Effector memory CD8-positive, alpha-beta T cell (primary cell): Measurements from ENCODE around the gene TCEAL4.
"Not testable (repeated sequence)": the region's sequence is repeated elsewhere in the genome, so short reads cannot be mapped to it uniquely, and the experiment has no call there.

Experiments
- ATAC-seq: fragments of 150-1000 bp; cut with Tn5 transposase; replicated peaks from 2 replicates; pipeline ENCODE4 v1.10.0; 2021; ENCODE audit warnings: mild to moderate bottlenecking, moderate library complexity
- DNase-seq, 3 experiments: peaks; one replicate each; pipeline ENCODE4 v3.0.0; 2021
- H3K27ac Mint-ChIP-seq, 2 donors: one replicate each; pipeline ENCODE4 v1.8.0; 2022; ENCODE audit warnings: mild to moderate bottlenecking in 2 of 2, mixed read lengths in 2 of 2, moderate library complexity in 2 of 2
- H3K27me3 Mint-ChIP-seq, 2 donors: one replicate each; pipeline ENCODE4 v1.8.0; 2022; ENCODE audit warnings: mixed read lengths in 2 of 2
- H3K36me3 Mint-ChIP-seq: one replicate; pipeline ENCODE4 v1.8.0; 2022; ENCODE audit warnings: mild to moderate bottlenecking, moderate library complexity, mixed read lengths; ENCODE audit not compliant: insufficient read depth
- H3K4me1 Mint-ChIP-seq, 2 donors: one replicate each; pipeline ENCODE4 v1.8.0; 2022; ENCODE audit warnings: low read depth in 2 of 2, mixed read lengths in 2 of 2
- H3K4me3 Mint-ChIP-seq, 2 donors: one replicate each; pipeline ENCODE4 v1.8.0; 2022; ENCODE audit warnings: mild to moderate bottlenecking in 2 of 2, mixed read lengths in 2 of 2, moderate library complexity in 2 of 2
- H3K9me3 Mint-ChIP-seq, 2 donors: one replicate each; pipeline ENCODE4 v1.8.0; 2022; ENCODE audit warnings: mixed read lengths in 2 of 2

Gene TCEAL4

GRCh38 chrX:103560256-103560655, 25.1 kb upstream of the TCEAL4 start:
- no peak overlapping the region for H3K27ac Mint-ChIP-seq
- no peaks in the 10 kb centered on the region for H3K4me1 Mint-ChIP-seq
- H3K27me3 Mint-ChIP-seq, result peaks cover 0 to 9% of the 10 kb centered on the region in 2 donors
- DNase-seq (no peak), ATAC-seq (no peak)
- no peaks in the 10 kb centered on the region for H3K36me3 Mint-ChIP-seq
- H3K4me3 Mint-ChIP-seq, result no peak overlapping the region
- H3K9me3 Mint-ChIP-seq, result no peaks in the 10 kb centered on the region

DNA sequence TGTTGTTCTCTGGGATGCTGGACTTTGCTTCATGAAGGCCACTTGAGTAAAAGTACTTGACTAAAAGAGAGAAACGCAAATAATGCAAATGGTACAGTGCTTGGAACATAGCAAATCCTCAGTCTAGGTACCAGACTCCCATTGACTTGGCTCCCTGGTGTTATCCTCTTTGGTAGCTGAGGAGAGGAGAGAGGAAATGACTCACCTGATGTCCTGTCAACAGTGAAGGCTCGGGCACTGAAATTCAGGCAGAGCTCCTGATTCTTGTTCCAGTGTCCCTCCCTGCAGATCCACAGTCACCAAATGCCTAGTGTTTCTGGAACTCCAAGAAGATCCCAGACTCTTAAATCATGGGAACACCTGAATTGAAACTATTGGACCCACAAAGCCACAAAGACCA, 22.5 kb upstream of the TCEAL4 start:
- DNase-seq, result no peak
- Mint-ChIP-seq H3K36me3 (no peaks in the 10 kb centered on the region), H3K27me3 (peaks cover 0 to 9% of the 10 kb centered on the region in 2 donors), H3K4me1 (no peaks in the 10 kb centered on the region), H3K9me3 (no peaks in the 10 kb centered on the region), H3K27ac (no peak overlapping the region), H3K4me3 (no peak overlapping the region)
- ATAC-seq, result no peak

DNA sequence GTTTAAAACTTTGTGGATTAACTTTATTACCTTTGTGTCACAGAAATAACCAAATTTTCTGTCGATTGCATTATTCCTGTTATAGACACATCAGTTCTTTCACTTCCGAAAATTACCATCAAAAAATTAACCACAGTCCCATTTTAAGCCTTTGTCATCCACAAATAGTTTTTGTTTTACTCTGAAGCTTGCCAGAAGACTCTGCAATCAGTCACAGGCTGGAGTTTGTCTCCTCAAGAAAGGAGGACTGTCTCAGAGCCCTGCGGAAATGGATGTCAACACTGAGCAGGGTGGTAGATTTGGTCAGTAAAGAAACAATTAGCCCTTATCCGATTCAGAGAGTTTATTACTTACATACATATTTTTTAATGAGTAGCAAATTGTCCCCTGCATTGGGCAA, 20.1 kb upstream of the TCEAL4 start:
- ATAC-seq, result no peak
- Mint-ChIP-seq H3K27ac (no peak overlapping the region), H3K36me3 (no peaks in the 10 kb centered on the region), H3K4me1 (no peaks in the 10 kb centered on the region), H3K9me3 (no peaks in the 10 kb centered on the region), H3K4me3 (no peak overlapping the region), H3K27me3 (peaks cover 0 to 9% of the 10 kb centered on the region in 2 donors)
- no peak for DNase-seq

DNA sequence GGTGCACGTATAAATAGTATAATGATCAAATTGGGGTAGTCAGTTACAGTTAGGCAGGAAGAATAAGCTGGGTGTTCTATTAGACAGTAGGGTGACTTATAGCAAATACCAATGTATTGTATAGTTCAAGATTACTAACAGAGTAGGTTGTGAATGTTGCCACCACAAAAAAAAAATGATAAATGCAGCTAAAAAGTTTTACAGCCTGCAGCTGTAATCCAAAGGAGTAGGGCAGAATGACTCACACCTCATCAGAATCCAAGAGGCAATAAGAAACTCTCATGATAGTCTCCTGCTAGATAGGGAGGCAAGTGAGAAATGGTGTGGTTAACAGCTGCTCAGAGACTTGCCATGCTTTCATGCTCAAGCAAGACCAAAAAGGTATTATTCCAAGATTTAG, 19.6 kb upstream of the TCEAL4 start:
- Mint-ChIP-seq H3K36me3 (no peaks in the 10 kb centered on the region), H3K27ac (no peak overlapping the region), H3K4me1 (no peaks in the 10 kb centered on the region), H3K9me3 (no peaks in the 10 kb centered on the region), H3K4me3 (no peak overlapping the region), H3K27me3 (peaks cover 0 to 9% of the 10 kb centered on the region in 2 donors)
- no peak for DNase-seq
- no peak for ATAC-seq

GRCh38 chrX:103571121-103571520, 14.2 kb upstream of the TCEAL4 start:
- Mint-ChIP-seq H3K4me1 (no peaks in the 10 kb centered on the region), H3K36me3 (no peaks in the 10 kb centered on the region), H3K9me3 (no peaks in the 10 kb centered on the region), H3K4me3 (no peak overlapping the region), H3K27me3 (no peaks in the 10 kb centered on the region), H3K27ac (no peak overlapping the region)
- DNase-seq (no peak), ATAC-seq (no peak)

- no peaks in the 10 kb centered on the region for H3K27me3 Mint-ChIP-seq
- H3K27ac Mint-ChIP-seq, result no peak overlapping the region
- no peak for DNase-seq
- no peaks in the 10 kb centered on the region for H3K4me1 Mint-ChIP-seq
- ATAC-seq, result no peak
- H3K9me3 Mint-ChIP-seq, result no peaks in the 10 kb centered on the region
- H3K36me3 Mint-ChIP-seq, result no peaks in the 10 kb centered on the region
- H3K4me3 Mint-ChIP-seq, result no peak overlapping the region
These were observed 13.6 kb upstream of the TCEAL4 start for GRCh38 chrX:103571726-103572125.

DNA sequence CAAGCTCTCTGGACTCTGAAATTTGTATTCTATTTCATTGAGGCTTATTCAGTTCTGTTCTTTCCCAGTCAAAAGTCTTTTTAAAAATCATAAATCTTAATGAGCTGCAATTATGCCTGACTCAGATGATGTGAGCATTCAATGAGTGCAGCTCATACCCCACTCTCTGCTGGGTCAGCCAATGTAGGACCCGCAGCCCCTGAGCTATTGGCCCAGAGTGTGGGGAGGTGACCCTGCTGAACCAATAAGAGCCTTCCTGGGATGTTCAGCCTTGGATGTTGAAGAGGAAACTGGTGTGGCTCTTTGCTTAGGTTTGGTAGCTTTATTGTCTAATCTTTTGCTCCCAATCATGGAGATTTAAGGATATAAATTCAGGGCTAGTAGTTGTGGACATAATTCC, 12.1 kb upstream of the TCEAL4 start:
- no peak for DNase-seq
- H3K27me3 Mint-ChIP-seq, result no peaks in the 10 kb centered on the region
- no peaks in the 10 kb centered on the region for H3K36me3 Mint-ChIP-seq
- H3K4me3 Mint-ChIP-seq, result no peak overlapping the region
- no peaks in the 10 kb centered on the region for H3K9me3 Mint-ChIP-seq
- no peaks in the 10 kb centered on the region for H3K4me1 Mint-ChIP-seq
- no peak overlapping the region for H3K27ac Mint-ChIP-seq
- no peak for ATAC-seq

- peak overlapping the region in 1 of 2 donors; percentile 88 for H3K27ac Mint-ChIP-seq
- no peak overlapping the region for H3K4me3 Mint-ChIP-seq
- peaks cover 0 to 5% of the 10 kb centered on the region in 2 donors for H3K4me1 Mint-ChIP-seq
These were observed 719 bp upstream of the TCEAL4 start for GRCh38 chrX:103584596-103584995.

DNA sequence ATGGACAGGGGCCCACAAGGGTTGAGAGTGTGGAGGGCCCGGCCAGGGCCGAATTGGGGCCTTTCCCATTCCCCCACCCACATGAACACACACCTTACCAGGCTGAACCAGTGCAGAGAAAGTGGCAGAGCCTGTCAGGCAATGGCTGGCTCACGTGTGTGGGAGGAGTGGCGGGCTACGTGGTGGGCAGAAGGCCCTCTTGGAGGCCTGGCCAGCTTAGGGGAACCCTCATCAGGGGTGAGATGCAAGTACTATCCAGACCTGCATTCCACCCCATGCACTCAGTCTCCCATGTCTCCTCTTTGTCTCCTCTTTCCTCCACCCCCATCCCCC, 965 bp downstream of the TCEAL4 start:
- Mint-ChIP-seq H3K4me1 (peaks cover 4 to 9% of the 10 kb centered on the region in 2 donors), H3K27me3 (no peaks in the 10 kb centered on the region), H3K9me3 (no peaks in the 10 kb centered on the region), H3K36me3 (peaks cover 2% of the 10 kb centered on the region), H3K27ac (peak overlapping the region in 1 of 2 donors; percentile 87), H3K4me3 (peak overlapping the region; percentile 85)
- DNase-seq, result no peak
- no peak for ATAC-seq

More at GRCh38 chrX:103584596-103584995, 719 bp upstream of the TCEAL4 start:
- Mint-ChIP-seq H3K27me3 (peaks cover 8 to 9% of the 10 kb centered on the region in 2 donors), H3K36me3 (peaks cover 2% of the 10 kb centered on the region), H3K9me3 (no peaks in the 10 kb centered on the region)
- no peak for DNase-seq
- no peak for ATAC-seq

DNA sequence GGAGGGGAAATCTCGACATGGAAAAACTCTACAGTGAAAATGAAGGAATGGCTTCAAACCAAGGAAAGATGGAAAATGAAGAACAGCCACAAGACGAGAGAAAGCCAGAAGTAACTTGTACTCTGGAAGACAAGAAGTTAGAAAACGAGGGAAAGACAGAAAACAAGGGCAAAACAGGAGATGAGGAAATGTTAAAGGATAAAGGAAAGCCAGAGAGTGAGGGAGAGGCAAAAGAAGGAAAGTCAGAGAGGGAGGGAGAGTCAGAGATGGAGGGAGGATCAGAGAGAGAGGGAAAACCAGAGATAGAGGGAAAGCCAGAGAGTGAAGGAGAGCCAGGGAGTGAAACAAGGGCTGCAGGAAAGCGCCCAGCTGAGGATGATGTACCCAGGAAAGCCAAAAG, 1.3 kb downstream of the TCEAL4 start:
- H3K4me3 Mint-ChIP-seq, result peak overlapping the region; percentile 54 to 85
- peak overlapping the region in 1 of 2 donors; percentile 87 for H3K27ac Mint-ChIP-seq

GRCh38 chrX:103592295-103592694, 7.0 kb downstream of the TCEAL4 start:
- H3K9me3 Mint-ChIP-seq, H3K4me3 Mint-ChIP-seq, H3K27ac Mint-ChIP-seq, H3K36me3 Mint-ChIP-seq, ATAC-seq, H3K4me1 Mint-ChIP-seq, H3K27me3 Mint-ChIP-seq, DNase-seq: not testable (repeated sequence)

More for the DNA sequence above, 1.3 kb downstream of the TCEAL4 start:
- H3K9me3 Mint-ChIP-seq, result no peaks in the 10 kb centered on the region
- ATAC-seq, result no peak
- no peaks in the 10 kb centered on the region for H3K27me3 Mint-ChIP-seq
- peaks cover 2% of the 10 kb centered on the region for H3K36me3 Mint-ChIP-seq
- H3K4me1 Mint-ChIP-seq, result peaks cover 4 to 9% of the 10 kb centered on the region in 2 donors
- DNase-seq, result no peak

DNA sequence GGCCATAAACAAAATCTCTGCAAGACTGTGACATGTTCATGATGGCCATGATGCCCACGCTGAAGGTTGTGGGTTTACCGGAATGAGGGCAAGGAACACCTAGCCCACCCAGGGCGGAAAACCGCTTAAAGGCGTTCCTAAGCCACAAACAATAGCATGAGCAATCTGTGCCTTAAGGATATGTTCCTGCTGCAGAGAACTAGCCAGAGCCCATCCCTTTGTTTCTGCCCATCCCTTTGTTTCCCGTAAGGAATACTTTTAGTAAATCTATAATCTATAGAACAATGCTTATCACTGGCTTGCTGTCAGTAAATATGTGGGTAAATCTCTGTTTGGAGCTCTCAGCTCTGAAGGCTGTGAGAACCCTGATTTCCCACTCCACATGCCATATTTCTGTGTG, 9.9 kb downstream of the TCEAL4 start:
- H3K4me1 Mint-ChIP-seq, DNase-seq, H3K27me3 Mint-ChIP-seq, H3K4me3 Mint-ChIP-seq, ATAC-seq, H3K9me3 Mint-ChIP-seq, H3K36me3 Mint-ChIP-seq, H3K27ac Mint-ChIP-seq: not testable (repeated sequence)

DNA sequence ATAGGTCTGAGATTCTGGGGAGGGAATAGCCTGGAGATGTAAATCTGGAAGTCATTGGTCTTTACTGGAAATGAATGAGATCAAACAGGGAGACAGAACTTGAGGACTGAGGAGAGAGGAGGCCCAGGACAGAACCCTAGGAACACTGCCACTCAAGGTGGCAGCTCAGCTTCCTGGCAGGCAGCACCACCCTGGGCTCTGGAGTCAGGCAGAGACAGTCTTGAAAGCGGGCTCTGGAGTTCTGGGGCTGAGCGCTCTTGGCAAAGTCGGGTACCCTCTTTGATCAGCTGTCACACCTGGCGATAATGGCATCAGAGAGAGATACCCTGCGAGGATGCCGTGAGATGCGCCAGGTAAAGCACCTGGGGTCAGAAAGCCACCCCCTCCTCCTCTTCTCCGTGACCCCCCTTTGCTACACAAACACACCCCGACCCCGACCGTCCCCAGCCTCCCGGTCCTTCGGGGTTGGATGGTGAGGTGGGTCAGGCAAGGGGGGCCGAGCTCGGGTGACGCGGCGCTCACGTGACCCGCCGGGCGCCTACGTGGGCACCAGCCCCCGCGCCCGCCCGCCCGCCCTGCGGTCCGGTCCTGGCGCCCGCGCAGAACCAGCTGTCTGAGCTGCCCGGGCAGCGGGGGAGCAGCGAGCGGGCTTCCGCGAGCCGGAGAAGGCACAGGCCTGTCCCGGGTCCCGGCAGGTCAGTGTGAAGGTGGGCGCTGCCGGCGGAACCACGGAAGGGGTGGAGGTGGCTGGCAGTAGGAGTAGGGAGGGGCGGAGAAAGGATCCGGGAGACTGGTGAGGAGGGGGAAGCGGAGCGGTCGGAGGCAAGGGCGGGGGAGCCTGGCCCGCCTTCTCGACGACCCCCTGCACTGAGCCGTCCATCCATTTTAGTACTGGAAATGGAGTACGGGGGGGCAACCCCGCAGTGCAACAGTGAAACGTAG, 22.3 kb downstream of the TCEAL4 start, which contains the start of gene TCEAL3:
TCEAL3 (plus strand) TSS at position 600 of the 942 bp plus-strand sequence. CDS start 1,102 bp downstream, outside the sequence.
- peak in 2 of 3 experiments; percentile 29 to 46 for DNase-seq
- ATAC-seq, result peak; percentile 88
- H3K9me3 Mint-ChIP-seq, result no peaks in the 10 kb centered on the region
- H3K4me3 Mint-ChIP-seq, result peak within 1 kb of the TSS; percentile 78
- peak within 1 kb of the TSS; percentile 89 to 92 for H3K27ac Mint-ChIP-seq
- H3K27me3 Mint-ChIP-seq, result no peaks in the 10 kb centered on the region
- H3K36me3 Mint-ChIP-seq, result peaks cover 17% of the 10 kb centered on the region
- H3K4me1 Mint-ChIP-seq, result peaks cover 4 to 6% of the 10 kb centered on the region in 2 donors

- DNase-seq, result no peak
- no peaks in the 10 kb centered on the region for H3K27me3 Mint-ChIP-seq
These were observed 23.1 kb downstream of the TCEAL4 start for GRCh38 chrX:103608306-103608963.

More at GRCh38 chrX:103608306-103608963, 23.1 kb downstream of the TCEAL4 start:
- ATAC-seq, result no peak
- Mint-ChIP-seq H3K4me3 (peak overlapping the region; percentile 78), H3K9me3 (no peaks in the 10 kb centered on the region), H3K4me1 (peaks cover 4 to 6% of the 10 kb centered on the region in 2 donors), H3K36me3 (peaks cover 17% of the 10 kb centered on the region), H3K27ac (peak overlapping the region; percentile 89 to 92)
